Keratinocyte (primary cell): ENCODE measurements around the gene CNNM1. TPM values are rescaled to one million over a fixed set of nuclear protein-coding genes. Genes with fewer than 3 reads are reported as not detected.

ENCODE experiments used
- DNase-seq: peaks from one replicate; pipeline ENCODE4 v3.0.0-alpha.2; 2011; ENCODE audit warnings: low read depth, missing footprints, low spot score
- FAIRE-seq: peaks from 2 replicates; lab custom pipeline; 2011; peaks lifted over from hg19 to GRCh38; lab: Jason Lieb, UNC
- H2AFZ ChIP-seq: 2 replicates; pipeline ENCODE4 v1.6.0; 2012; ENCODE audit warnings: low read length, control low read depth, inconsistent platforms; ENCODE audit not compliant: control insufficient read depth
- H3K27ac ChIP-seq: 2 replicates; pipeline ENCODE4 v1.5.1; 2011; ENCODE audit warnings: low read length; ENCODE audit not compliant: control insufficient read depth, insufficient read depth
- H3K27me3 ChIP-seq: 3 replicates; pipeline ENCODE4 v1.6.0; 2011; ENCODE audit warnings: low read length; ENCODE audit not compliant: control insufficient read depth, insufficient read depth; ENCODE audit errors: extremely low read depth
- H3K36me3 ChIP-seq, 2 experiments: 2 replicates in 1 of 2; 3 replicates in 1 of 2; pipeline ENCODE4 v1.5.1; 2011; ENCODE audit warnings: low read length in 2 of 2, mild to moderate bottlenecking in 1 of 2; ENCODE audit not compliant: control insufficient read depth in 2 of 2, insufficient read depth in 2 of 2; ENCODE audit errors: extremely low read depth in 1 of 2
- H3K4me1 ChIP-seq: 3 replicates; pipeline ENCODE4 v1.5.1; 2011; ENCODE audit warnings: low read length; ENCODE audit not compliant: control insufficient read depth, insufficient read depth; ENCODE audit errors: extremely low read depth
- H3K4me2 ChIP-seq: 3 replicates; pipeline ENCODE4 v1.6.0; 2011; ENCODE audit warnings: low read depth, low read length; ENCODE audit not compliant: control insufficient read depth, insufficient read depth; ENCODE audit errors: extremely low read depth
- H3K4me3 ChIP-seq, 3 experiments: fragments of 200-600 bp in 1 of 3; sonication (generic) in 1 of 3; 2 replicates in 2 of 3; 3 replicates in 1 of 3; pipeline ENCODE4 v1.5.1; 2011 to 2016; ENCODE audit warnings: low read length in 3 of 3, mild to moderate bottlenecking in 3 of 3, control low read depth in 2 of 3, inconsistent platforms in 1 of 3, low read depth in 1 of 3, mixed read lengths in 1 of 3, mixed run types in 1 of 3, moderate library complexity in 1 of 3; ENCODE audit not compliant: control insufficient read depth in 2 of 3, insufficient read depth in 2 of 3; ENCODE audit errors: extremely low read depth in 1 of 3
- H3K79me2 ChIP-seq: 2 replicates; pipeline ENCODE4 v1.6.0; 2012; ENCODE audit warnings: low read length; ENCODE audit not compliant: control insufficient read depth, insufficient read depth
- H3K9ac ChIP-seq: 3 replicates; pipeline ENCODE4 v1.6.0; 2011; ENCODE audit warnings: low read length; ENCODE audit not compliant: control insufficient read depth, insufficient read depth; ENCODE audit errors: extremely low read depth
- H3K9me1 ChIP-seq: 3 replicates; pipeline ENCODE4 v1.6.0; 2011; ENCODE audit warnings: low read length; ENCODE audit not compliant: control insufficient read depth, insufficient read depth; ENCODE audit errors: extremely low read depth
- H3K9me3 ChIP-seq: 2 replicates; pipeline ENCODE4 v1.5.1; 2012; ENCODE audit warnings: low read depth, low read length; ENCODE audit not compliant: control insufficient read depth
- H4K20me1 ChIP-seq: 3 replicates; pipeline ENCODE4 v1.6.0; 2011; ENCODE audit warnings: low read length; ENCODE audit not compliant: control insufficient read depth, insufficient read depth; ENCODE audit errors: extremely low read depth
- EZH2 ChIP-seq: IDR thresholded peaks from one replicate; pipeline ENCODE4 v1.6.1; 2012; ENCODE audit warnings: inconsistent platforms, mild to moderate bottlenecking, low read length, moderate library complexity
- dilution Hi-C: fragments of 300-500 bp; cut with MboI; formaldehyde crosslinking; loops from one replicate; pipeline ENCODE4 v1.7.0; 2020; ENCODE audit warnings: low sequenced_read_pairs; ENCODE audit not compliant: extremely low pct_ligation_motif_present
- polyA plus RNA-seq, 5 experiments: library from polyadenylated mRNA; depleted of rRNA in 3 of 5; stranded (reverse) in 3 of 5; stranded (forward) in 1 of 5; unstranded in 1 of 5; fragments of >200 nt; gene quantifications; 1 replicate in 1 of 5; 2 replicates in 3 of 5; 3 replicates in 1 of 5; pipeline versions ENCODE4 v1.2.1 to v1.2.3, GENCODE V29; 2011 to 2012; ENCODE audit warnings: missing spikeins in 2 of 5, low read depth in 1 of 5, low replicate concordance in 1 of 5
- TF ChIP-seq, protein P1 (sequence below), 3 experiments: IDR thresholded peaks in 1 of 3; conservative IDR thresholded peaks in 1 of 3; optimal IDR thresholded peaks in 1 of 3; 2 replicates in 2 of 3; 3 replicates in 1 of 3; pipeline versions ENCODE3 to v1.5.1; 2011; ENCODE audit warnings: low read length in 3 of 3, mild to moderate bottlenecking in 3 of 3, moderate library complexity in 2 of 3, control low read depth in 1 of 3, inconsistent platforms in 1 of 3; ENCODE audit not compliant: insufficient read depth in 2 of 3; ENCODE audit errors: extremely low read depth in 1 of 3

CNNM1 gene
- polyA plus RNA-seq, 1 donor (not counting 4 experiments of a cell fraction or from before 2014, with no cell fraction given), result 0.83 TPM

DNA sequence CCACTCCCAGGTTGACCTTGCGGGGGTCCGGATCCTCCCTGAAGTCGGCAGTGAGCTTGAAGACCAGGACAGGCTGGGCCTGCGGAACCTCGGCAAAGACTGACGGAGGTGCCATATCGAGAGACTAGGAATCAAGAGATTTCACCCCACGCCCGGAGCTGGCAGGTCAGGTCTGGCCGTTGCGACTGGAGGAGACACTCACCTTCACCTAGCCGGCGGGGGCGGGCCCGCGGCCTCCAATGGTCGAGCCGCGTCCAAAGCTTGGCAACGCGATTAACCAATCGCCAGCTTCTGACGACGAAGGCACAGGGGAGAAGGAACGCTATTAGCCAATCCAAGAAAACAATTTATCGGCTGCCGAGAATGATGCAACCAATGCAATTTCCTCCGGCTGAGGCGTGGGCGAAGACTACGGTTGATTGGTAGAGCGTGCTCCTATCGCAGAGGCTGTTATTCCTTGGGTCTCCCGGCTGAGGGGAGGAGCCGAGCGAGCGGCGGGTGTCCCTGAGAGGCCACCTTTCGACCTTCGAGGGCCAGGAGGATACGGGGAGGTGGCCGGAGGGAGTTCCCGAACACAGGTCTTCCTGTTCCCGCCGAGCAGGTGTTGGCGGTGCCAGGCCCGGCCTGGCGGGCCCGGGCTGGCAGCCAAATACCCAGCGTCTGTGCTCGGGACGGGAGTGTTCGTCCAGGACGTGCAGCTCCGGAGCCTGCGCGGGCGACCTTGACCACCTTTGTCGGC lies 101.5 kb downstream of the CNNM1 start, which contains the start of gene GOT1:
GOT1 (minus strand) TSS at position 174 of the 739 bp plus-strand sequence; CDS start at position 115, 59 bp downstream.
- Histone ChIP-seq H2AFZ (peak within 1 kb of the TSS; percentile 88), H3K9ac (peak within 1 kb of the TSS; percentile 92), H3K9me1 (no peaks in the 10 kb centered on the region), H3K4me2 (peak within 1 kb of the TSS; percentile 96), H3K79me2 (peaks cover 46% of the 10 kb centered on the region), H4K20me1 (peaks cover 2% of the 10 kb centered on the region), H3K27ac (peak within 1 kb of the TSS; percentile 91), H3K9me3 (no peaks in the 10 kb centered on the region), H3K4me3 (peak within 1 kb of the TSS; percentile 90 to 99 (median 94)), H3K27me3 (no peaks in the 10 kb centered on the region), H3K4me1 (peaks cover 5% of the 10 kb centered on the region), H3K36me3 (peaks cover 4 to 5% of the 10 kb centered on the region in 2 experiments)
- FAIRE-seq (peak; percentile 80), DNase-seq (peak; percentile 79)
- TF ChIP-seq, protein P1, sequence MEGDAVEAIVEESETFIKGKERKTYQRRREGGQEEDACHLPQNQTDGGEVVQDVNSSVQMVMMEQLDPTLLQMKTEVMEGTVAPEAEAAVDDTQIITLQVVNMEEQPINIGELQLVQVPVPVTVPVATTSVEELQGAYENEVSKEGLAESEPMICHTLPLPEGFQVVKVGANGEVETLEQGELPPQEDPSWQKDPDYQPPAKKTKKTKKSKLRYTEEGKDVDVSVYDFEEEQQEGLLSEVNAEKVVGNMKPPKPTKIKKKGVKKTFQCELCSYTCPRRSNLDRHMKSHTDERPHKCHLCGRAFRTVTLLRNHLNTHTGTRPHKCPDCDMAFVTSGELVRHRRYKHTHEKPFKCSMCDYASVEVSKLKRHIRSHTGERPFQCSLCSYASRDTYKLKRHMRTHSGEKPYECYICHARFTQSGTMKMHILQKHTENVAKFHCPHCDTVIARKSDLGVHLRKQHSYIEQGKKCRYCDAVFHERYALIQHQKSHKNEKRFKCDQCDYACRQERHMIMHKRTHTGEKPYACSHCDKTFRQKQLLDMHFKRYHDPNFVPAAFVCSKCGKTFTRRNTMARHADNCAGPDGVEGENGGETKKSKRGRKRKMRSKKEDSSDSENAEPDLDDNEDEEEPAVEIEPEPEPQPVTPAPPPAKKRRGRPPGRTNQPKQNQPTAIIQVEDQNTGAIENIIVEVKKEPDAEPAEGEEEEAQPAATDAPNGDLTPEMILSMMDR (optimal IDR thresholded peaks at IDR 0.05 in 1 of 3, IDR thresholded peaks at IDR 0.05 in 1 of 3, conservative IDR thresholded peaks at IDR 0.05 in 1 of 3; ENCODE audit: extremely low read depth in 1 of 3, insufficient read depth in 2 of 3, low read length in 3 of 3), result no peak
- TF ChIP-seq EZH2, result no peak
- dilution Hi-C loops, result loop anchor here (25.0 kb wide), 1 partner anchor 182 kb away; the partner anchor contains the start of gene SLC25A28

DNA sequence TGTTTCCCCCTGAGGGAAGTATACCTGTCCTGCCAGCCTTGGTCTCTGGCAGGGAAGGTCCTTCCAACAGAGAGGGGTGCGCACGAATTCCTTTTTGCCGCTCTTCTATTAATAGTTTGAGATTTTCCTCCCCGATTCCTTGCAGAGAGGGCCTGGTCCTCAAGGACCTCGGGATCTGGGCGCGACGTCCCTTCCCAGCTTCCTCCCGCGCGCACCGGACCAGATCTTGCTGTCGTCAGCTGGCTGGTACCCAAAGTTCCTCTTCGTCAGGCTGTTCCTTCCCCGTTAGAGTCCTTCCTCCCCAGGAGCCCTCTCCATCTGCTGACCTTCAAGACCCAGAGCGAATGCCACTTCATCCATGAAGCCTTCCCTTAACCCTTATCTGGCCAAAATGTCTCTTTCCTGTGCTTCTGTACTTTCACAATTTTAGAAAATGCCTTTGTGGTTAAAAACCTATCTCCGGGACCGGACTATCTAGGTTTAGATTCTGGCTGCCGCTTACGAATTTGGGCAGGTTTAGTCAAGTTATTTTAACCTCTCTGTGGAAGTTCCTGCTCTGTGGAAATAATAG lies 102.1 kb downstream of the CNNM1 start:
- Histone ChIP-seq H3K9ac (peak overlapping the region; percentile 92), H4K20me1 (peaks cover 2% of the 10 kb centered on the region), H3K4me2 (peak overlapping the region; percentile 96), H3K9me1 (no peaks in the 10 kb centered on the region), H3K36me3 (peaks cover 2 to 4% of the 10 kb centered on the region in 2 experiments), H3K27me3 (no peaks in the 10 kb centered on the region), H3K27ac (peak overlapping the region; percentile 78), H2AFZ (peak overlapping the region; percentile 59), H3K4me3 (peak overlapping the region; percentile 86 to 99 (median 94)), H3K4me1 (peaks cover 5% of the 10 kb centered on the region), H3K9me3 (no peaks in the 10 kb centered on the region), H3K79me2 (peaks cover 44% of the 10 kb centered on the region)
- dilution Hi-C loops, result loop anchor here (25.0 kb wide), 1 partner anchor 181 kb away; the partner anchor contains the start of gene SLC25A28
- FAIRE-seq, result no peak
- TF ChIP-seq, protein P1 (optimal IDR thresholded peaks at IDR 0.05 in 1 of 3, IDR thresholded peaks at IDR 0.05 in 1 of 3, conservative IDR thresholded peaks at IDR 0.05 in 1 of 3; ENCODE audit: extremely low read depth in 1 of 3, insufficient read depth in 2 of 3, low read length in 3 of 3), result no peak
- no peak for TF ChIP-seq EZH2
- DNase-seq, result no peak
